GM23248 (cell line): Measurements from ENCODE around the gene KCNQ1OT1.

Experiments used
- EZH2 ChIP-seq: fragments of 200-600 bp; sonication (generic); IDR thresholded peaks from 2 replicates; pipeline ENCODE4 v1.6.1; 2018; ENCODE audit warnings: antibody characterized with exemption, mild to moderate bottlenecking; ENCODE audit not compliant: insufficient read depth, poor library complexity, severe bottlenecking
- EZH2phosphoT487 ChIP-seq: fragments of 200-600 bp; sonication (generic); IDR thresholded peaks from 2 replicates; pipeline ENCODE4 v1.6.1; 2018; ENCODE audit warnings: antibody characterized with exemption, moderate library complexity, mild to moderate bottlenecking, low read depth; ENCODE audit not compliant: insufficient read depth

DNA sequence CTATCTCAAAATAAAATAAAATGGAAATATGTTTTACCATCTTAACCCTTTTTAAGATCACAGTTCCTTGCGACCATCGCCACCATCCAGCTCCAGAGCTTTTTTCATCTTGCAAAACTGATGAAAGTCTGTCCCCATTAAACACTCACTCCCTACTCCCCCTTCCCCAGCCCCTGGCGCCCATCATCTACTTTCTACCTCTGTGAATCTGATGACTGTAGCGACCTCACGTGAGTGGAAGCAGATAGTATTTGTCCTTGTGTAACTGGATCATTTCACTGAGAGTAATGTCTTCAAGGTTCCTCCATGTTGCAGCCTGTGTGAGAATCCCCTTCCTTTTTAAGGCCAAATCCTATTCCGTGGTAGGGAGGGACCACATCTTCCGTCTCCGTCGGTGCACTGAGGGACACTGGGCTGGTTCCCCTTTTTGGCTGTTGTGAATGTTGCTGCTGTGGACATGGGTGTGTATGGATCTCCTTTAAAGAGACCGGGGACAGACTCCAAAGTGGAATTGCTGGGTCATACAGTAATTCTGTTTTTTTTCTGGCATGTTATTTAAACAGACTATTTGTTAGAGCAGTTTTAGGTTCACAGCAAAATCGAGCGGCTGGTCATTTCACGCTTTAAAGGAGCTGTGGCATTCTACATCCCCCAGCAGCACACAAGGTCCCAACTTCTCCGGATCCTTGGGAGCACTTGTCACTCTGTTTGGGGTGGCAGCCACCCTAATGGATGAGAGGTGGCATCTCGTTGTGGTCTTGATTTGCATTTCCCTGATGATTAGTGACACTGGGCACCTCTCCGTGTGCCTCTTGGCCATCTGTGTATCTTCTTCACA is 135.0 kb downstream of the KCNQ1OT1 start:
- TF ChIP-seq EZH2 (no peak), EZH2phosphoT487 (no peak)
